ENCODE data around the gene APC. TPM values are rescaled to one million over a fixed set of nuclear protein-coding genes. Genes with fewer than 3 reads are reported as not detected.
"Not testable (repeated sequence)": the region's sequence is repeated elsewhere in the genome, so short reads cannot be mapped to it uniquely, and the experiment has no call there.

Gene APC
- total RNA-seq, 2 experiments from 2014 or later: 18.7 to 19.0 TPM

DNA sequence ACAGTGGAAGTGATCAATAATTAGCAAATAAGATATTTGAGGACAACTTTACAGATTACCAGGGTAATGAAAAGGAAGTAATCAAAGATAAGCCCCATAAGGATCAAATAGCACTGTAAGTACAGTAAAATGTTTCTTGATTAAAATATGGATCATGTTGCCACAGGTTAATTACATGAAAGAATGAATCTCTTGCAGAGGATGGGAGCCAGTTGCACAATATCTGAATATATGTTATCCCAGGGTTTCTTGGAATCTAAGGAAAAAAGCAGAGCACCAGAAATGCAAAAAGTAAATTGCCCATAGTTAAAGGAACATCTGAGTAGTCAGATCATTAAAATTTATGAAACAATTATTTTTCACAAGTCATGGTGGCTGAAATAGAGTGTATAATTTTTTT, 109.6 kb downstream of the APC start:
- Mint-ChIP-seq H3K4me1 (ENCODE audit: low read depth) (peaks cover 4% of the 10 kb centered on the region), H3K9me3 (no peaks in the 10 kb centered on the region), H3K4me3 (no peak overlapping the region), H3K27me3 (peaks cover 1% of the 10 kb centered on the region), H3K27ac (no peak overlapping the region), H3K36me3 (ENCODE audit: low read depth) (no peaks in the 10 kb centered on the region)
- CTCF ChIA-PET: no interaction called here
- intact Hi-C loops (cut with micrococcal nuclease): loop anchor here (5.0 kb wide), 1 partner anchor 295 kb away; no protein-coding TSS in a partner anchor
- DNase-seq: no peak
- no peak for ATAC-seq
- TF ChIP-seq, protein P1, sequence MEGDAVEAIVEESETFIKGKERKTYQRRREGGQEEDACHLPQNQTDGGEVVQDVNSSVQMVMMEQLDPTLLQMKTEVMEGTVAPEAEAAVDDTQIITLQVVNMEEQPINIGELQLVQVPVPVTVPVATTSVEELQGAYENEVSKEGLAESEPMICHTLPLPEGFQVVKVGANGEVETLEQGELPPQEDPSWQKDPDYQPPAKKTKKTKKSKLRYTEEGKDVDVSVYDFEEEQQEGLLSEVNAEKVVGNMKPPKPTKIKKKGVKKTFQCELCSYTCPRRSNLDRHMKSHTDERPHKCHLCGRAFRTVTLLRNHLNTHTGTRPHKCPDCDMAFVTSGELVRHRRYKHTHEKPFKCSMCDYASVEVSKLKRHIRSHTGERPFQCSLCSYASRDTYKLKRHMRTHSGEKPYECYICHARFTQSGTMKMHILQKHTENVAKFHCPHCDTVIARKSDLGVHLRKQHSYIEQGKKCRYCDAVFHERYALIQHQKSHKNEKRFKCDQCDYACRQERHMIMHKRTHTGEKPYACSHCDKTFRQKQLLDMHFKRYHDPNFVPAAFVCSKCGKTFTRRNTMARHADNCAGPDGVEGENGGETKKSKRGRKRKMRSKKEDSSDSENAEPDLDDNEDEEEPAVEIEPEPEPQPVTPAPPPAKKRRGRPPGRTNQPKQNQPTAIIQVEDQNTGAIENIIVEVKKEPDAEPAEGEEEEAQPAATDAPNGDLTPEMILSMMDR (IDR thresholded peaks at IDR 0.05): no peak
- POLR2A ChIA-PET: interaction anchor here (1.8 kb wide), 1 partner anchor 14 kb away, joined by 9 read pairs; the partner anchor contains the start of gene SRP19

DNA sequence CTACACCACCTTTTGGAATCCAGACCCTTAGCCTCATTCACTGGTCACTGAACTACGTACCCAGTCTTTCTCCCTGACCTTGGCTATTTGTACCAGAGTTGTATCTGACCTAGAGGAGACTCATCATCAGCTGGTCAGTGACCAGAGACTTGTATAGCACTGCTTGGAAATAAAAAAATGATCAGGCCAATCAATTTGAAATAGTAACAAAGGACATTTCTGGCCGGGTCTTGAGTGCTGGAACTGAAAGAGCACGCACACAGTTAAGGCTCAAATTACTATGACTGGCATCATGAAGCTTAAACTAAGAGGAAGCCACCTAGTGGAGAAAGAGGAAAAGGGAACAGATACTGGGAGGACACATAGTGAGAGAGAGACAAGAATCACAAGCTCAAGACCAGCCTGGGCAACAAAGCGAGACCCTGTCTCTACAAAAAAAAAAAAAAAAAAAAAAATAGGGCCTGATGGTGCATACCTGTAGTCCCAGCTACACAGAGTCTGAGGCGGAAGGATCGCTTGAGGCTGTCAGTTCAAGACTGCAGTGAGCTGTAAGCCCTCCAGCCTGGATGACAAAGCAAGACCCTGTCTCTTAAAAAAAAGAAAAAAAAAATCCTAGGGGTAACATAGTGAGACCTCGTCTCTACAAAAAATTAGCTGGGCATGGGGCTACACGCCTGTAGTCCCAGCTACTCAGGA, 110.6 kb downstream of the APC start:
- ChIA-PET CTCF (interaction anchor here (0.6 to 1.6 kb wide), 36 partner anchors 8 to 297 kb away, joined by 3 to 34 read pairs (median 4); partner anchors contain the start of genes REEP5 and SRP19), POLR2A (interaction anchor here (0.9 to 1.8 kb wide), 3 partner anchors 9 to 73 kb away, joined by 3 to 9 read pairs (median 5); partner anchors contain the start of gene SRP19)
- no peak overlapping the region for H3K4me3 Mint-ChIP-seq
- H3K27ac Mint-ChIP-seq: peak overlapping the region; percentile 6
- H3K36me3 Mint-ChIP-seq (ENCODE audit: low read depth): no peaks in the 10 kb centered on the region
- peaks cover 3% of the 10 kb centered on the region for H3K27me3 Mint-ChIP-seq
- peak; percentile 22 for DNase-seq
- H3K4me1 Mint-ChIP-seq (ENCODE audit: low read depth): peaks cover 4% of the 10 kb centered on the region
- TF ChIP-seq, protein P1 (IDR thresholded peaks at IDR 0.05): peak; percentile 71
- ATAC-seq: peak; percentile 100
- H3K9me3 Mint-ChIP-seq: no peaks in the 10 kb centered on the region
- intact Hi-C loops (cut with micrococcal nuclease): loop anchor here (5.0 kb wide), 1 partner anchor 296 kb away; no protein-coding TSS in a partner anchor

- TF ChIP-seq, protein P1 (IDR thresholded peaks at IDR 0.05): no peak
- intact Hi-C loops (cut with micrococcal nuclease): loop anchor here (5.0 kb wide), 1 partner anchor 298 kb away; no protein-coding TSS in a partner anchor
- Mint-ChIP-seq H3K27ac (no peak overlapping the region), H3K4me3 (no peak overlapping the region), H3K4me1 (ENCODE audit: low read depth) (peaks cover 4% of the 10 kb centered on the region), H3K27me3 (peaks cover 14% of the 10 kb centered on the region), H3K9me3 (peaks cover 4% of the 10 kb centered on the region), H3K36me3 (ENCODE audit: low read depth) (no peaks in the 10 kb centered on the region)
- ChIA-PET CTCF (interaction anchor here (0.6 kb wide), 1 partner anchor 65 kb away, joined by 3 read pairs; no protein-coding TSS in a partner anchor), POLR2A (no interaction called here)
- DNase-seq: no peak
- ATAC-seq: no peak
These were observed 112.2 kb downstream of the APC start for GRCh38 chr5:112849912-112850311.

- H3K36me3 Mint-ChIP-seq (ENCODE audit: low read depth): no peaks in the 10 kb centered on the region
- TF ChIP-seq, protein P1 (IDR thresholded peaks at IDR 0.05): no peak
- DNase-seq: no peak
- no peak for ATAC-seq
- POLR2A ChIA-PET: no interaction called here
- intact Hi-C loops (cut with micrococcal nuclease): no loop called here
- peaks cover 32% of the 10 kb centered on the region for H3K27me3 Mint-ChIP-seq
- H3K4me3 Mint-ChIP-seq: no peak overlapping the region
- H3K27ac Mint-ChIP-seq: no peak overlapping the region
- H3K9me3 Mint-ChIP-seq: peaks cover 4% of the 10 kb centered on the region
- CTCF ChIA-PET: no interaction called here
- H3K4me1 Mint-ChIP-seq (ENCODE audit: low read depth): no peaks in the 10 kb centered on the region
These were observed 117.0 kb downstream of the APC start for GRCh38 chr5:112854651-112855050.

GRCh38 chr5:112857866-112858265, 120.2 kb downstream of the APC start:
- CTCF ChIA-PET: interaction anchor here (3.9 kb wide), 1 partner anchor 9 kb away, joined by 34 read pairs; no protein-coding TSS in a partner anchor
- POLR2A ChIA-PET: no interaction called here
- ATAC-seq: no peak
- Mint-ChIP-seq H3K36me3 (ENCODE audit: low read depth) (peaks cover 14% of the 10 kb centered on the region), H3K27ac (no peak overlapping the region), H3K27me3 (peaks cover 29% of the 10 kb centered on the region), H3K4me1 (ENCODE audit: low read depth) (peaks cover 12% of the 10 kb centered on the region), H3K9me3 (peaks cover 4% of the 10 kb centered on the region), H3K4me3 (no peak overlapping the region)
- DNase-seq: no peak
- intact Hi-C loops (cut with micrococcal nuclease): no loop called here
- TF ChIP-seq, protein P1 (IDR thresholded peaks at IDR 0.05): no peak

DNA sequence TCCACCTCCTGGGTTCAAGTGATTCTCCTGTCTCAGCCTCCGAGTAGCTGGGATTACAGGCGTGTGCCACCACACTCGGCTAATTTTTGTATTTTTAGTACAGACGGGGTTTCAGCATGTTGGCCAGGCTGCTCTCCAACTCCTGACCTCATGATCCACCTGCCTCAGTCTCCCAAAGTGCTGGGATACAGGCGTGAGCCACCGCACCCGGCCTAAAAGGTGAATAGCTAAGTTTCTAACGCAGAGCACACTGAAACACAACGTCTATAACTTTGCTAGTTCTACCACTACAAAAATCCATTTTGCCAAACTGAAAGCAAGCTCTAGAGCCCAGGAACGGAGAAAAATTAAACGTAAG, 122.9 kb downstream of the APC start:
- DNase-seq, H3K9me3 Mint-ChIP-seq, ATAC-seq: not testable (repeated sequence)
- intact Hi-C loops (cut with micrococcal nuclease): loop anchor here (5.0 kb wide), 1 partner anchor 62 kb away; the partner anchor contains the start of gene REEP5
- POLR2A ChIA-PET: interaction anchor here (0.7 to 2.0 kb wide), 11 partner anchors 9 to 734 kb away, joined by 3 to 10 read pairs (median 4); partner anchors contain the start of genes DCP2 and REEP5
- H3K27ac Mint-ChIP-seq: peak overlapping the region; percentile 98
- peaks cover 25% of the 10 kb centered on the region for H3K4me1 Mint-ChIP-seq (ENCODE audit: low read depth)
- H3K27me3 Mint-ChIP-seq: peaks cover 14% of the 10 kb centered on the region
- CTCF ChIA-PET: interaction anchor here (0.7 to 3.9 kb wide), 9 partner anchors 10 to 136 kb away, joined by 3 to 34 read pairs (median 4); no protein-coding TSS in a partner anchor
- H3K4me3 Mint-ChIP-seq: peak overlapping the region; percentile 96
- H3K36me3 Mint-ChIP-seq (ENCODE audit: low read depth): peaks cover 28% of the 10 kb centered on the region

Measured in activated CD8-positive, alpha-beta T cell treated with anti-CD3 and anti-CD28 coated beads for 36 hours (primary cell).